Small intestine (tissue), 7 donors: ENCODE data around the gene NET1. TPM values are rescaled to one million over a fixed set of nuclear protein-coding genes. Genes with fewer than 3 reads are reported as not detected.
"Not testable (repeated sequence)": the region's sequence is repeated elsewhere in the genome, so short reads cannot be mapped to it uniquely, and the experiment has no call there.

Experiments used
- DNase-seq, 2 donors: peaks; one replicate each; pipeline versions ENCODE4 v3.0.0 to v3.0.0-alpha.2; 2013
- FAIRE-seq: peaks from 2 replicates; lab custom pipeline; 2012; peaks lifted over from hg19 to GRCh38; lab: Jason Lieb, UNC
- H3K27ac ChIP-seq, 3 donors: one replicate each; pipeline ENCODE4 v1.5.1; 2013; ENCODE audit warnings: low read length in 2 of 3, mild to moderate bottlenecking in 2 of 3, control low read depth in 1 of 3, inconsistent platforms in 1 of 3, low read depth in 1 of 3, moderate library complexity in 1 of 3
- H3K27me3 ChIP-seq, 3 donors: one replicate each; pipeline ENCODE4 v1.6.1; 2013; ENCODE audit warnings: low read length in 3 of 3, inconsistent platforms in 1 of 3; ENCODE audit not compliant: control insufficient read depth in 3 of 3, insufficient read depth in 3 of 3
- H3K36me3 ChIP-seq, 3 donors: one replicate each; pipeline ENCODE4 v1.6.1; 2013; ENCODE audit warnings: low read length in 3 of 3, inconsistent platforms in 1 of 3, low read depth in 1 of 3, mild to moderate bottlenecking in 1 of 3, moderate library complexity in 1 of 3; ENCODE audit not compliant: control insufficient read depth in 3 of 3, insufficient read depth in 2 of 3
- H3K4me1 ChIP-seq, 3 donors: one replicate each; pipeline ENCODE4 v1.6.1; 2013; ENCODE audit warnings: low read length in 2 of 3, inconsistent platforms in 1 of 3, low read depth in 1 of 3, mild to moderate bottlenecking in 1 of 3, moderate library complexity in 1 of 3; ENCODE audit not compliant: control insufficient read depth in 3 of 3, insufficient read depth in 2 of 3
- H3K4me3 ChIP-seq, 3 donors: one replicate each; pipeline ENCODE4 v1.5.1; 2013; ENCODE audit warnings: low read length in 3 of 3, control low read depth in 1 of 3, inconsistent platforms in 1 of 3, low read depth in 1 of 3, mild to moderate bottlenecking in 1 of 3, moderate library complexity in 1 of 3
- H3K9me3 ChIP-seq, 2 donors: one replicate each; pipeline ENCODE4 v1.6.1; 2013; ENCODE audit warnings: low read depth in 1 of 2, low read length in 1 of 2; ENCODE audit not compliant: control insufficient read depth in 2 of 2, insufficient read depth in 1 of 2
- WGBS, 3 donors: extraction: QIAGEN DNeasy Blood & Tissue Kit; methylation state at CpG; one replicate each; pipeline ENCODE4 v1.1.7; 2013; 5-methylcytosine and 5-hydroxymethylcytosine counted together
- polyA plus RNA-seq, 4 donors: library from polyadenylated mRNA; stranded (reverse) in 3 of 4; unstranded in 1 of 4; fragments of 200-250 nt in 3 of 4; fragments of 120-200 nt in 1 of 4; gene quantifications; one replicate each; pipeline versions ENCODE4 v1.2.1 to v1.2.3, GENCODE V29; 2013
- donor health status: healthy with polysubstance abuse.
- donor health status: control.
- donor health status: control.
- donor health status: Bipolar disorder and iron deficiency.
- donor health status: healthy.

Gene NET1
- polyA plus RNA-seq, 4 donors = 58.0 to 187 (median 140) TPM

DNA sequence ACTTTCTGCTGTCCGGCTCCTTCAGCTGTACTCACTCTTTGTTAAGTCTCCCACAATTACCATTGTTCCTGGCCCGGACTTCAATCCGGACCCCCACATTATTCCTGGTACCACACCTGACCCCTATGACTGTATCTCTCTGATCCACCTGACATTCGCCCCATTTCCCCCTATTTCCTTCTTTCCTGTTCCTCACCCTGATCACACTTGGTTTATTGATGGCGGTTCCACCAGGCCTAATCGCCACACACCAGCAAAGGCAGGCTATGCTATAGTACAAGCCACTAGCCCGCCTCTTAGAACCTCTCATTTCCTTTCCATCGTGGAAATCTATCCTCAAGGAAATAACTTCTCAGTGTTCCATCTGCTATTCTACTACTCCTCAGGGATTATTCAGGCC is 62.7 kb downstream of the NET1 start:
- WGBS, 3 donors = 89 to 94% (median 94%) methylated on average over 5 to 6 of the region's 8 CpGs
- H3K27ac ChIP-seq, H3K36me3 ChIP-seq, H3K4me1 ChIP-seq, FAIRE-seq, H3K9me3 ChIP-seq, H3K4me3 ChIP-seq, DNase-seq, H3K27me3 ChIP-seq: not testable (repeated sequence)

- not testable (repeated sequence) for H3K4me1 ChIP-seq, H3K36me3 ChIP-seq, H3K27ac ChIP-seq, H3K4me3 ChIP-seq, DNase-seq, FAIRE-seq, H3K9me3 ChIP-seq, H3K27me3 ChIP-seq
- WGBS, 3 donors = 94 to 96% (median 95%) methylated on average over 10 to 11 of the region's 12 CpGs
Measured at GRCh38 chr10:5475974-5476807, 63.8 kb downstream of the NET1 start.

GRCh38 chr10:5476918-5477525 is 64.7 kb downstream of the NET1 start:
- no peaks in the 10 kb centered on the region for H3K4me1 ChIP-seq
- WGBS, 3 donors = 86 to 92% (median 90%) methylated on average over 13 of the region's 13 CpGs
- no peaks in the 10 kb centered on the region for H3K9me3 ChIP-seq
- H3K36me3 ChIP-seq = no peaks in the 10 kb centered on the region
- H3K27me3 ChIP-seq = no peaks in the 10 kb centered on the region
- H3K4me3 ChIP-seq = no peak overlapping the region
- DNase-seq = no peak
- FAIRE-seq = no peak
- H3K27ac ChIP-seq = no peak overlapping the region

DNA sequence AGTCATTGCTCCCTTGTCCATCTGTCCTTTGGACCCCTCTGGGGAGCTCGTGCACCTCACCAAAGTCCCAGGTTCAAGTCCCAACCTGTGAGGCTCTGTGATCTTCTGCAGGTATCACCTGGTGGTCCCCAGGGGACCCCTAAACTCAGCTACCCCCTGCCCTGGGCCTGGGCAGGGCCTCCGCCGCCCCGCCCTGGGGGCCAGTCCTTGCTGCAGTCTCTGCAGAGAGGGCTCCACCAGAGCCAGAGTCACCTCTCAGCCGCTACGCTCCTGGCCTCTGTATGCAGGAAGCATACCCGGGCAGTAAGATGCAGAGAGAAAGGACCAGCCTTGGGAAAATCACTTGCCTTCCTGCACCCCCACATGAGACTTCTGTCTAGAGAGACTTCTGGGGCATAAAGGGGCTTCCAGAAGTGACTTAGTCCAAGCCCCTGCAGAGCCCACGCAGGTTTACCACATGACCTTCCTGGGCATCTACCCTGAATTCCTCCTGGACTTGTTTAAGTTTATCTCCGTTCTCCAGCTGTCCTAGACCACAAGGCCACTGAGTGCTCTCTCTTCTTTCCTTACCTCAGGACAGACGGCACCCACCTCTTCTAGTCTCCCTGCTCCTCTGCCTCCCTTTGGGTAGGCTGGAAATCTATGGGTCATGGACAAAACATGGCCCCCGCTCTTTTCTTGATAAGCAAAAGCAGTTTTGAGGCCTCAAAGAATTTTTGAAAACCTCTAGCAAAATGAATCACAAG is 65.8 kb downstream of the NET1 start:
- H3K36me3 ChIP-seq = no peaks in the 10 kb centered on the region
- WGBS, 3 donors = 86 to 96% (median 91%) methylated on average over 11 of the region's 11 CpGs
- H3K4me3 ChIP-seq = no peak overlapping the region
- no peak overlapping the region for H3K27ac ChIP-seq
- DNase-seq = no peak
- H3K27me3 ChIP-seq = no peaks in the 10 kb centered on the region
- FAIRE-seq = no peak
- no peaks in the 10 kb centered on the region for H3K4me1 ChIP-seq
- no peaks in the 10 kb centered on the region for H3K9me3 ChIP-seq

GRCh38 chr10:5478694-5479305 is 66.4 kb downstream of the NET1 start:
- H3K36me3 ChIP-seq = no peaks in the 10 kb centered on the region
- no peaks in the 10 kb centered on the region for H3K4me1 ChIP-seq
- DNase-seq (no peak), FAIRE-seq (no peak)
- no peak overlapping the region for H3K27ac ChIP-seq
- H3K27me3 ChIP-seq = no peaks in the 10 kb centered on the region
- H3K9me3 ChIP-seq = no peaks in the 10 kb centered on the region
- no peak overlapping the region for H3K4me3 ChIP-seq
- WGBS, 3 donors = 91 to 93% (median 92%) methylated on average over 18 of the region's 18 CpGs

GRCh38 chr10:5479481-5480161 is 67.3 kb downstream of the NET1 start:
- 60 to 75% (median 75%) methylated on average over 10 to 14 of the region's 14 CpGs for WGBS, 3 donors
- no peaks in the 10 kb centered on the region for H3K27me3 ChIP-seq
- no peak overlapping the region for H3K4me3 ChIP-seq
- peaks cover 0 to 3% of the 10 kb centered on the region in 2 donors for H3K9me3 ChIP-seq
- DNase-seq (no peak), FAIRE-seq (no peak)
- no peaks in the 10 kb centered on the region for H3K36me3 ChIP-seq
- H3K27ac ChIP-seq = no peak overlapping the region
- H3K4me1 ChIP-seq = no peaks in the 10 kb centered on the region

DNA sequence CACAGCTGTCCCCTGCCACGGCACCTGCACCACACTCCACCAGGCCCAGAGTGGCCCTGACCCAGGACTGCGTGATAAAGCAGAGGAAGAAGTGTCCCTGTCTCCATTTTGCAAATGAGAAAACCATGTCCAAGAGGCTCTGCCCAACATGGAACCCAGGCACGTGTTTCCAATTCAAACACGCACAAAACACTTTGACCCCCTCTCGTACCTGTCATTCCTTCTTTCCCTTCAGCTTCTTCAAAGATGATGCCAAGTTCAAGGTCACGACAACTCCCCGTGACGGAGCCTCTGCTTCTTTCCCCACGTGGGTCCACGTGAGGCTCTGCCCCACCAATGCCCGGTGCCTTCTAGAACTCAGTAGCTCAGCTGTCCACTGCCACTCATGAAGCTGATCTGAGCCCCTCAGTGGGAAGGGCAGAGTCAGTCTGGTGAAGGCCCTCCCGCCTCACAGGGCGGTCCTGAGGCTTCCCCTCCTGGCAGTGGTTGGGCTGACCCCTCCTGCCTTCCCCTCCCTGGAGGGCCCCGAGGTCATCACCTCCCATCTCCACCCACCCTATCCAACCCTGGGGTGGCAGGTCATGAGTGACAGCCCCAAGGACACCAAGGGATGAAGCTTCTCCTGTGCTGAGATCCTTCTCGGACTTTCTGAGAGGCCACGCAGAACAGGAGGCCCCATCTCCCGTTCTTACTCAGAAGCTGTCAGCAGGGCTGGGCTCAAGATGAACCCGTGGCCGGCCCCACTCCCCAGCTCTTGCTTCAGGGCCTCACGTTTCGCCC is 68.0 kb downstream of the NET1 start:
- Histone ChIP-seq H3K27me3 (no peaks in the 10 kb centered on the region), H3K27ac (no peak overlapping the region), H3K4me3 (no peak overlapping the region), H3K9me3 (peaks cover 0 to 3% of the 10 kb centered on the region in 2 donors), H3K4me1 (no peaks in the 10 kb centered on the region), H3K36me3 (peaks cover 0 to 4% (median 0%) of the 10 kb centered on the region in 3 donors)
- no peak for FAIRE-seq
- WGBS, 3 donors = 85 to 89% (median 89%) methylated on average over 20 to 21 of the region's 21 CpGs
- DNase-seq = no peak
